Fibroblast of peridontal ligament (primary cell): ENCODE data around the gene BSN.
"Not testable (repeated sequence)": the region's sequence is repeated elsewhere in the genome, so short reads cannot be mapped to it uniquely, and the experiment has no call there.

ENCODE experiments used
- DNase-seq: peaks from one replicate; pipeline ENCODE4 v3.0.0-alpha.2; 2010; ENCODE audit errors: extremely low read depth

BSN gene

DNA sequence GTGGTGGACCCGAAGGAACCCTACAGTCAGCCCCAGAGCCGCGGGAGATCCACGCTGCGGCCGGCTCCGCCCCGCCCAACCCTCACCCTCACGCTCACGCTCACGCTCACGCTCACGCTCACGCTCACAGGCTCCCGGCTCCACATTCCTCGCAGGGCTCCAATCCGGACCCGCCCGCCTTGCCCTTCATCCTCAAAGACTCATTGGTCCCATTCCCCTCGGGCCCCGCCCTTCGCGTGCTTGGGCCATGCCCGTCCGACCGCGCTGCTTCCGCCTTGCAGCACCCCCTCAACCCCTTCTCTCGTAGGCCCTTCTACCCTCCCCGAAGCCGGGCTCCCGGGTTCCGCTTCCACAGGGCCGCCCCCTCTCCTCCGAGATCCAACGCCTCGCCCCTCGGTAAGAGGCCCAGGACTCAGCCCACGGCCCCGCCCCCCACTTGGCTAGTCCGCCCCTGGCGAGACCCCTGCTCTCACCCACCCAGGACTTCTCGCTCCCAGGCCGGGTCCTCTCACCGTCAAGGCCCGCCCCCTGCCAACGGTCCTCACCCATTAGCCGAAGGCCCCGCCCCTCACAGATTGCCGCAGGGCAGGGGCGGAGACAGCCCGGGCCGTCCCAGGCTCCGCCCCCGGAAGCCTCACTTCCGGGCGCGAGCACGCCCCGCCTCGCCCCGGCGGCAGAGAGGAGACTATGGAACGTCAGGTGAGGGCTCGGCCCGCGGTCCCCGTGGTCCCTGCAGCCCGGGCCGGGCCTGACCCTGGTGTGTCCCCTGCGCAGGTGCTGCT lies 119.6 kb downstream of the BSN start, which contains the start of gene APEH:
APEH (plus strand) TSS at position 637 of the 782 bp plus-strand sequence; CDS start at position 688, 51 bp downstream.
- DNase-seq = peak; percentile 94

DNA sequence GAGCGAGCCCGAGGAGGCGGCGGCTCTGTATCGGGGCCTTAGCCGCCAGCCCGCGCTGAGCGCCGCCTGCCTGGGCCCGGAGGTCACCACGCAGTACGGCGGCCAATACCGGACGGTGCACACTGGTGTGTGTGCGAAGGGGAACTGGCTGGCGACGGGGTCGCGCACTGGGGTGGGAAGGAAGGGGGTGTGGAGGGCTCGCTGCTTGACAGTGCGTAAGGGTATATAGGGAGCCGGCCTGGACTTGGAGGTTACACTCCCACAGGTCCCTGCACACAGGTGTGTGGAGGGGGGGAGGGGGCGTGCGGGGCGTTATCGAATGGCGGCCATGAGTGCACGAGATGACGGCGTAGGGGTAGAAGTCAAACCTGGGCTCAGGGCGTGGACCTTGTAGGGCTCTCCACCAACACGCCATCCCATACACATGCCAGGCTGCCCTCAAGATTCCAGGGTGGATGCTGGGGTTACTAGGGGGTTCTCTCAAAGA lies 120.3 kb downstream of the BSN start:
- no peak for DNase-seq

DNA sequence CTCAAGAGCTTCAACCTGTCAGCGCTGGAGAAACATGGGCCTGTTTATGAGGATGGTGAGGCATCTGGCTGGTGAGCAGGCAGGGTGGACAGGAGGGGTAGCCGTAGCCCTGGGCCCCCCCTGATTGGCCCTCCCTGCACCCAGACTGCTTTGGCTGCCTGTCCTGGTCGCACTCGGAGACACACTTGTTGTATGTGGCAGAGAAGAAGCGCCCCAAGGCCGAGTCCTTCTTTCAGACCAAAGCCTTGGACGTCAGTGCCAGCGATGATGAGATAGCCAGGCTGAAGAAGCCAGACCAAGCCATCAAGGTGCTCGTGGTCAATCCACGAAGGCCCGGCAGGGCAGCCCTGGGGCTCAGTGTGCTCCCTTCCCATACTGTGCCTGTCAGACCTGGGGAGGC lies 121.6 kb downstream of the BSN start:
- DNase-seq = no peak

DNA sequence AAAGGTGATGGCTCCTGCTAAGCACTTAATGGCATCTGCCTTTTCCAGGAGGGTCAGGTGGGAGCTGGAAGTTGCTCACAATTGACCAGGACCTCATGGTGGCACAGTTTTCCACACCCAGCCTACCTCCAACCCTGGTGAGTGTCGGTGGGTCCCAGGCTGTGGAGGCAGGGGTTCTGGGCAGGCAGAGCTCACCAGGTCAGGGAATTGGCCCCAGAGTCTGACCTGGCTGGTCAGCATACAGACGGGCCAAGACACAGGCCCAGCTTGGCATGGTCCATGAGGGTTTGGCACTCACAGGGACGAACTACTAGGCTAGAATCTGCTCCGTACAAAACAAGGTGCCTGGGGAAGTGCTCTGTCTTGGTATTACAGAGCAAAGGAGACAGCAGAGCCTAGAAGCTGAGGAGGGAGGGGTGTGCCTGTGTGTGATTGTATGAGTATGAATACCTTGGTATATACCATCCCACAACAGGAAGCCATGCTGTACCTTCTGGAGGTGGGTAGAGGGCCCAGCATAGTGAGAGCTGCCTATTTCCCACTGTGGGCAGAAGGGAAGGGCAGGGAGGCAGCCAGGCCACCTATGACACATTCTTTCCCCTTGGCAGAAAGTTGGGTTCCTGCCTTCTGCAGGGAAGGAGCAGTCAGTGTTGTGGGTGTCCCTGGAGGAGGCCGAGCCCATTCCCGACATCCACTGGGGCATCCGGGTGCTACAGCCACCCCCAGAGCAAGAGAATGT lies 126.4 kb downstream of the BSN start:
- no peak for DNase-seq

DNA sequence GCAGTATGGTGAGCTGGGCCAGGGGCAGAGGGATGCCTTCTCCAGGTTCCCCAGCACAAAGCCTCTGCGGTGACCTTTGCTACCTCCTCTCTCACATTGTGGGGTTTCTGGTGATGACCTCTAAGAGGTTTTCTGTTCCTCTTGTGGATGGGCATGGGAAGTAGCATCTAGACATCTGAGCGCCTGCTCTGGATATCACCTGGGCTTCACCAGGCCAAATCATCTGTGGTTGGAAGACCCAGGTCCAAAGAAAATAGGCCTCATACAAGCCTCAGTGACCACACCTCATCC lies 126.9 kb downstream of the BSN start:
- DNase-seq = no peak

DNA sequence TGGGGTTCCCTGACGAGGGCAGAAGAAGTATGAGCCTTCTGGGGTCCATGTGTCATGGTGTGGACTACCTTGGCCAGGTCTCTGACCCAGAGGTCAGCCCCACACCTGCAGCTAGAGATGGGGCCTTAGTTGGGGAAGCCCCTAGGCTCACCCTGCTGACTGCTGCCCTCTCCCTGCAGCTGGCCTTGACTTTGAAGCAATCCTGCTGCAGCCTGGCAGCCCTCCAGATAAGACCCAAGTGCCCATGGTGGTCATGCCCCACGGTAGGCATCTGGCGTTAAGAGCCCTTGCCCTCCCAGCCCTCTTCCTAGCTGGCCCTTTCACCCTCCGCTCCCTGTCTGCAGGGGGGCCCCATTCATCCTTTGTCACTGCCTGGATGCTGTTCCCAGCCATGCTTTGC lies 127.3 kb downstream of the BSN start:
- DNase-seq = no peak

DNA sequence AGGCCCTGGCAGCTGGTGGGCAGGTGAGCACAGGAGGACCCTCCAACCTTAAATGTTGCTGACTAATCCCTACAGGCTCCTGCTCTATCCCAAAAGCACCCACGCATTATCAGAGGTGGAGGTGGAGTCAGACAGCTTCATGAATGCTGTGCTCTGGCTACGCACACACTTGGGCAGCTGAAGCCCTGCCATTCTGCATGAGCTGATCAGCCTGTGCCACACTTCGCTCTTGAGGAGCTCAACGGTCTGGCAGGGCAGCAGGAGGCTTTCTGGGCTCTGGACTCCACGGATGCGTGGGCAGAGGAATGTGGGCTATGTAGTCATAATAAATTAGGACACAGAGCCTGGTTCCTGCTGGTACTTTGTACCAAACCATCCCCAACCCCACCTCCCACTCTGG lies 128.9 kb downstream of the BSN start:
- DNase-seq = no peak

DNA sequence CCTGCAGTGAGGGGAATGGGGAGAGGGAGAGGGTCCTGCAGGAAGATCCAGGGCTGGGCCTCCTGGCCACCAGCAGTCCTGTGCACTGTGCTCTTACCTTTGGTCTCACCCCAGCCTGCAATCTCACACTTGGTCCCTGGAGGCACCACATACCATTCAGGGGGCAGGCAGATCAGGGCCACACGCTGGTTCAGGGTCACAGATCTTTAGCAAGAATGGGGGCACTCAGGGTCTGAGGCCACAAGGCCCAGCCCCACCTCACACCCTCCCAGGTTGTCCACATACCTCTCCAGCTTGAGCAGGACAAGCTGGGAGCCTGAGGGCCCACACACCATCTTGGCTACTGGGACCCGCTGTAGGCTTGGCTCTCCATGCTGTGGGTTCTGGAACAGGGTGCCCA lies 130.2 kb downstream of the BSN start:
- DNase-seq = not testable (repeated sequence)

DNA sequence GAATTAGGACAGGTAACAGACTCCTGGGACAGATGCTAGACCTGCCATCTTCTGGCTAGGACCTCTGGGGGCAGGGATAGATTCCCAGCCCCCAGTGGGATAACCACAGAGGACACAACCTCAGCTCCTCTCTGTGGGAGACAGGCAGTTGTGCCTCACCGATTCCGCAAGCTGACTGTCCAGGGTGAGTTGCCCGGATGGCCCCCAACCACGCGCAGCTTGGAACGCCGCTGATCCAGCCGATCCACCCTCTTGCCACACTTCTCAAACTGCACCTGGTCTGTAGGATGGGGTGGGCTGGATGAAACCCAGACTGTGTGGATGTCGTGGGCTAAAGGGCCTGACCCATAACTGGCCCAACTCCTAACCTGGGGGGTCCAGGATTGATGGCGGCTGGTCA lies 130.8 kb downstream of the BSN start:
- DNase-seq = not testable (repeated sequence)

DNA sequence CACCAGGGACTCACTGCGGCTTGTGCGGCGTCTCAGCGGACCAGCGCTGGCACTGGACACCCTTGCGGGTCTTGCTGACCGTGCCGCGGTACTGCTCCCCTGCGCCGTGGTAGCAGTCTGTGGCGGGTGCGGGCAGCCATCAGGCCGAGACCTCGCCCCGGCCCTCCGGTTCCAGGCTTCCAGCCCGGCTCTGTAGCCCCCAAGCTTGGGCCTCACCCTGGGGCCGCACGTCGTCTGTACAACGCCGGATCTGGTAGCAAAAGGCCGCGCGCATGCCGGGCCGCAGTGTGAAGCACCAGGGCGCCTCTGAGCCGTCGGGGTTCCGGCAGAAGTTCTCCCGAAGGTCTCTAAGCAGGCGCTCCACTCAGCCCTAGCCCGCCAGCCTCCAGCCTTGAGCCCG lies 131.6 kb downstream of the BSN start:
- not testable (repeated sequence) for DNase-seq

DNA sequence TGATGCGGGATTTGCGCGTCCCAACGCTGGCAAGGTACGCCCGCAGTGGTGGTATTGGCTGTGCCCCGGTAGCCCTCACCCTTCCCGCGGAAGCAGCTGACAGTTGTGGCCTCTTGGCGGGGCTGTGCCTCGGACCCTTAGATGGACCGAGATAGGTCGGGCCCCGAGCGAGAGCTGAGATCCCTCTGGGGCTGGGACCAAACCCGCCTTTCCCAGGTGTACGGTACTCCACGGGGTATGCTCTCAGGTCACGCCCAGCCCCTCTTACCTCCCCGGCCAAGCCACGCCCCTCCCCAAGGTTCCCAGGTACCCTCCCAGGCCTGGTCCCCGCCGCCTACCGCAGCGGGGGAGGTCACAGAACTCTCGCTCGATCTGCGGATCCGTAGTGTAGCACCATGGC lies 132.1 kb downstream of the BSN start:
- not testable (repeated sequence) for DNase-seq

DNA sequence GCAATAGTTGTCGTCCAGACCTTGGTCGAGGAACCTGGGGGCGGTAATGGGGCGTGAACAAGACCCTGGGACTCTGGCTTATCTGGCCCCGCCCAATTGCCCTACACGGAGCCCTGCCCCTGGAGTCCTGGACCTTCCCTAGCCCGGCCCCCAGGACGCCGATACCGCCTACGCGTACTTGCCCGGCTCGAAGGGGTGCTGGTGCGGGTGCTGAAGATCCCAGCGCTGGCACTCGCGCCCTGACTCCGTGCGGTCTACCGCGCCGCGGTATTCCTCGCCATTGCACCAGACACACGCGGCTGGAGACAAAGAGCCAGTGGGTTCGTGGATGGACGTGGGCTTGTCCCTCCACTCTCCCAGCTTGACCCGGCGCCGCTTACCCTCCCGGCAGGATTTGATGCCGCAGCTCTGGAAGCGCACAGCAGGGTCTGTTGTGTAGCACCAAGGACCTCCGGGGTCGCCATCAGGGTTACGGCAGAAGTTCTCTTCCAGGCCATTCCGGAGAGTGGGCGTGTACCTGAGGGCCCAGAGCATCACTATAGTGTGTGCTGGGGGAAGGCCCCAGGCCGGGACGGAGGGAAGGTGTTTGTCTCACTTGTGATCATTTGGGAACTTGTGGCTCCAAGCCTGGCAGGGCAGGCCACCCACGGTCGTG lies 132.6 kb downstream of the BSN start:
- DNase-seq = peak; percentile 21

DNA sequence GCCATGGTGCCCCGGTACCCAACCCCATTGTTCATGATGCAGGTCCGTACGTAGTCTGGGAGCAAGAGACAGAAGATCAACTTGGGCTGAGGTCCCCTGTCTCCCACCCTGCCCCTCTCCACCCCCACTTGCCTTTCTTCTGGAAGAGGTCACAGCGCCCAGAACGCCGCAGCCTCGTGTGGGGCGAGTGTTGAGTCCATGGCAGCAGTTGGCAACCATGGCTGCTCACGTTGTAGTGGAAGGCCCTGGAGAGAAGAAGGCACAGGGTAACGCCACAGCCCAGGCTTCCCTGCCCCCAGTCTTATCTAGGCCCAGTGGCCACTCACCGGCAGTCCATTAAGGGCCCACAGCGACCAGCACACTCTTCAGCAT lies 133.1 kb downstream of the BSN start:
- DNase-seq = not testable (repeated sequence)

DNA sequence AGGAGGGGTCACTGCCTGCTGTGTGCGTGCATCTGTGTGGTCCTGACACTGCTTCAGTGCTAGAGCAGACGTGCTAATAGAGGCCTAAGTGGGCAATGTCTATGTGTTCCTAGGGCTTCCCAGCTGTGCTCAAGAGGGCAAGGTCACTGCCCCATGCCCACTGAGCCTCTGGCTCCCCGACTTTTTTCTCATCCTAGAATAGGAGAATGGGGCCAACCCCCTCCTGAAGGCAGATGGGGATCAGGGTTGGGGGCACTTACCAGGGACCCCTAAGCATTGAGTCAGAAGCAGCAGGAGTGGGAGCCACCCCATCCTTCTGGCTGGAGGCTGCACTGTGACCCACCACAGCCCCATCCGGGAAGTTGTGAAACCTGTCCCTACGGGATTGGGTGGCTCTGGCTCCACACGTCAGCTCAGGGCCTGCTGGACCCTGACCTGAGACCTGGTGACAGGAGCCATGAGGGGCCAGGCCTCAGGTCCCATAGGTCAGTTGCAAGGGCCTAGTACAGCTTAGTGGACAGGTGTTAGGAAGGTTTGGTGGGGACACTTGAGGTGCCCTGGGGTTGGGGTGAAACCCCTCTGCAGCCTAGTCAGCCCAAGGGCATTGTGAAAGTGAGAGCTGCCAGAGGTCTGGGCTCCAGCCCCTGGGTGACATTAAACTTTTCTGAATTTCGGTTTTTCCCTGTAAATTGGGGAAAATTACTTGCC lies 134.2 kb downstream of the BSN start:
- DNase-seq = not testable (repeated sequence)

DNA sequence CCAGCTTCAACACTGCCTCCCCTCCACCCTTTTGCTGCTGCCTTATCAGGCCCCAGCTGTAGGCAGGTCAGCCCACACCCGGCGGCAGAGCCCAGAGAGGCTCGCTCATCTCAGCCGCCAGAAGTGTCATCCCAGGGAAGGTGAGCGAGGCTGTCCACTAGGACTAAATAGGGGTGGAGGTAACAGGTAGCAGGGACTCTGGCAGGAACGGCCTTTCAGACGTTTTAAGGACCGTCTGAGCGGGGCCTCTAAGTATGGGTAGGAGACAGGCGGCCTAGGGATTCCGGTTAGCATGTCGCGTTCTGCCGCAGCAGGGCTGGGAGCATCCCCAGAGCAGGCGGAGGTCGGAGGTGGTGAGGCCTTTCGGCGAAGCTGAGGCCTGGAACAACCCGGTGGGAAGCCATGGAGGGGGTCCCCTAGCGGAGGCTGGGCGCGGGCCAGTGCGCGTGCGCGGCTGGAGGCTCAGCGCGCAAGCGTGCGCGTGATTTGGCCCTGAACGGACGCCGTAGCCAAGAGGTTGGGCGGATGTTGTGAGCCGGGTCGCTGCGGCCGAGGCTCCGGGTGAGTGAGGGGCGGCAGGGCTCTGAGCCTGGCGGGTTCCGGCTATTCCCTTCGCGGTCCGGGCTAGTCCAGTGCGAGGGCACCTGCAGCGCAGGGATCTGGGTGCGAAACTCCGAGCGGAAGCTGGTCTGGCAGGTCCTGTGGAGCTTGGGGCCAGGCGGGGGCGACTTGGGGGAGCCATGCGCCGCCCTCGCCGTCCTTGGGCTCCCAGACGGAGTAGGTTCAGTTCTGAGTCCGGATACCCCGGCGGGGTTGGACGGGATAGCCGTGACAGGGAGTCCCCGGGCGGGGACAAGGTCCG lies 135.0 kb downstream of the BSN start, which contains the start of the genes MST1 and RNF123:
MST1 (minus strand) TSS at position 429 of the 862 bp plus-strand sequence. CDS start 783 bp downstream, outside the sequence.
RNF123 (plus strand) TSS at position 512 of the 862 bp plus-strand sequence. CDS start 1,609 bp downstream, outside the sequence.
- DNase-seq = peak; percentile 88

DNA sequence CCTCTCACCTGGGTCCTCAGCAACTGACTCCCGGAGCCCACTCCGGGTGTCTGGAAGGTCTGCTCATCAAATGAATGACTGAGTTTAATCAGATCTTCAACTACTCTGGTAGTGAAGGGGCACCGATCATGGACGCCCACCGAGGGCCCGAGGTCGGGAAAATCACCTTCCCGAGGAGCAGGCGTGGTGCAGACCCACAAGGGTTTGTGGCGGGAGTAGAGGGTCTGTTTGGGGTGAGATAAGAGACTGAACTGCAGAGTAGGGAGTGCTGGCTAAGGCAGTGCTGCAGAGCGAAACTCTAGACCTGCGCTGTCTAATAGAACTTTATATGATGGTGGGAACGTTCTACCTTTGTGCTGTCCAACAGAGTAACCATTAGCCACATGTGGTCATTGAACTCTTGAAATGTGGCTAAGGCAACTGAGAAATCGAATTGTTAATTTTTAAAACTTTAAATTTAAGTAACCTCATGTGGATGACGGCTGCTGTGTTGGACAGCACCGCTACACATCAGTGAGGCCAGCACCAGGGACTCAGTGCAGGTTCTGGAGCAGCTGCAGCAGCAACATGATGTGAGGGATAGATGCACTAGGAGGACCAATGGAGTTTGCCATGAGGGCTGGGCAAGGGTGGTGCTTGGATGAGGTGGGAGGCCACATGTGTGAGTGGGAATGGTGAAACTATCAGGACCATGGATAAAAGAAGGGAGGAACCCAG lies 135.8 kb downstream of the BSN start:
- not testable (repeated sequence) for DNase-seq

DNA sequence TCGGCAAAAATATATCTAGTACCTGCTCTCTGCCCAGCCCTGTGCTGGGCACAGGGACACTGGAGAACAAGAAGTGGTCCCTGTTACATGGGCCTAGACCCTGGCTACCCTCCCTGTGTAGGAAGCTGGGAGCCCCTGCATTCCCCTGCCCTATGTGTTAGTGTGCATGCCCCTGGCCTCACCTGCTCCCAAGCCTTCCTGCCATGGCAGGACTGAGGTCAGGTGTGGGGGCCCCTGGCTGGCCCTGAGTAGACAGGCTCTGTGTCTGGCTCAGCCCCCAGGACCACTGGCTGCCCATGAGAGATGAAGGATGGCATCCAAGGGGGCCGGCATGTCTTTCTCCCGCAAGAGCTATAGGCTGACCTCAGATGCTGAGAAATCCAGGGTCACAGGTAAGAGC lies 136.6 kb downstream of the BSN start:
- not testable (repeated sequence) for DNase-seq

DNA sequence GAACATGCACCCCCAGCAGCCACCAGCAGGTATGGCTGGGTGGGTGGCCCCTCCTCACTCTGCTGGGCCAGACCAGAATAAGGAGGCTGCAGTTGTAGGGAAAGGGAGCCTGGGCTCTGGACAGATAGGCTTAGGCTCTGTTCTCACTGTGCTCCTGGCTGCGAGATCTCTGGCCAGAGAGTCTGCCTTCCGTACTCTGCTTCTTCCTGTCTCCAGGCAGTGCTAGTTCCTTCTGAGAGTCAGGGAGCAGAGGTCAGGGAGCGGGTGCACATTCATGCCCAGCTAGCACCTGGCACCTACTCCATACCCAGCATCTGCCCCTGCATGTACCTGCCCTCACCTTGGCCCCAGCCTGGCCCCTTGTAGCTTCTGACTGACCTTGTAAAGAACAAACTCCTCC lies 137.2 kb downstream of the BSN start:
- DNase-seq = not testable (repeated sequence)

DNA sequence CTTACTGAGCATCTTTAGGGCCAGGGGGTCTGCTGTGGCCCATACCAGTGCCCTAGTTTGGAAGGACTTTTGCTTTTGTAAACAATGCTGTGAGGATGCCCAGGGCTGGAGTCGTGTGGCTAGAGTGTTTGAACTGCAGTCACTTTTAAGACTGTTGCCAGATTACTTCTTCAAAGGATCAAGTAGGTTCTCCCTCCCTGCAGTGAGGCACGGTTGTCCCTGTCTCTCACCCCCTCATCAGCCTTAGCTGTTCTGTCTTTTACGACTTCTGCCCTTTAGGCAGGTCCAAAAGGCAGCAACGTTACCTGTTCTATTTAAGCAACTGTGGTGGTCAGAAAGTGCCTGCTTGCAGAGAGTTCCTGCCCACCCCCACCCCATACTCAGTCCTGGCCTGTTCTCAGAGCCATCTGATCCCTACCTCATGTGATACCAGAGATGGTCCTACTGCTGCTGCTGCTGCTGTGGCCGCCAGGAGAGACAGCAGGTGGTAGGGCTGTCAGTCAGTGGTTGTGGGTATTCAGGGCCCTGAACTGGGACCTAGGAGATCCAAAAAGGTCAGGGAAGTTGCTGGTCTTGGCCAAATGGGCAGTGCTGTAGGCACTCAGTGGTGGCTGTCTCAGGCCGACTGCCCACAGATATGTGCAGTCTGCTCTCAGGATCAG lies 140.3 kb downstream of the BSN start:
- not testable (repeated sequence) for DNase-seq
